Measurements from ENCODE around the gene SALL1.

DNA sequence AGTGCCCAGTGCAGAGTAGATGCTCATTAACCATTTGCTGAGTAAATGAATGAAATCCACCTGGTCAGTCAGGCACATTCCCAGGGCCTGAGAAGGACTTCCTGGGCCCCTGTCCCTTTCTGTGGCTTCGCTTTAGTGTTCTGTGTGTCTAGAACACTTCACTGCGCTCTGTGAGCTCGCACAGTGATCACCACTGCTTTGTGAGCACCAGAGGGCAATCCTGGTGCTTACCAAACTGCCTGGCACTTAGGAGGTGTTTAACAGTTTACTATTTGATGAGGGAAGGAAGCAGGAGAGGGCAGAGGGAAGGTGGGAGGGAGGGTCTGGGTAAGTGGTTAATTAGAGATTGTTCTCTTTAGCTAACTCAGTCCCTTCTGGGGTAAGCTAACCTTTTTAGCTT lies 26.2 kb downstream of the SALL1 start:
- TF ChIP-seq, protein P1, sequence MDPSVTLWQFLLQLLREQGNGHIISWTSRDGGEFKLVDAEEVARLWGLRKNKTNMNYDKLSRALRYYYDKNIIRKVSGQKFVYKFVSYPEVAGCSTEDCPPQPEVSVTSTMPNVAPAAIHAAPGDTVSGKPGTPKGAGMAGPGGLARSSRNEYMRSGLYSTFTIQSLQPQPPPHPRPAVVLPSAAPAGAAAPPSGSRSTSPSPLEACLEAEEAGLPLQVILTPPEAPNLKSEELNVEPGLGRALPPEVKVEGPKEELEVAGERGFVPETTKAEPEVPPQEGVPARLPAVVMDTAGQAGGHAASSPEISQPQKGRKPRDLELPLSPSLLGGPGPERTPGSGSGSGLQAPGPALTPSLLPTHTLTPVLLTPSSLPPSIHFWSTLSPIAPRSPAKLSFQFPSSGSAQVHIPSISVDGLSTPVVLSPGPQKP (IDR thresholded peaks at IDR 0.05; ENCODE audit: borderline replicate concordance, low read depth, low read length): no peak
- TF ChIP-seq, protein P2, sequence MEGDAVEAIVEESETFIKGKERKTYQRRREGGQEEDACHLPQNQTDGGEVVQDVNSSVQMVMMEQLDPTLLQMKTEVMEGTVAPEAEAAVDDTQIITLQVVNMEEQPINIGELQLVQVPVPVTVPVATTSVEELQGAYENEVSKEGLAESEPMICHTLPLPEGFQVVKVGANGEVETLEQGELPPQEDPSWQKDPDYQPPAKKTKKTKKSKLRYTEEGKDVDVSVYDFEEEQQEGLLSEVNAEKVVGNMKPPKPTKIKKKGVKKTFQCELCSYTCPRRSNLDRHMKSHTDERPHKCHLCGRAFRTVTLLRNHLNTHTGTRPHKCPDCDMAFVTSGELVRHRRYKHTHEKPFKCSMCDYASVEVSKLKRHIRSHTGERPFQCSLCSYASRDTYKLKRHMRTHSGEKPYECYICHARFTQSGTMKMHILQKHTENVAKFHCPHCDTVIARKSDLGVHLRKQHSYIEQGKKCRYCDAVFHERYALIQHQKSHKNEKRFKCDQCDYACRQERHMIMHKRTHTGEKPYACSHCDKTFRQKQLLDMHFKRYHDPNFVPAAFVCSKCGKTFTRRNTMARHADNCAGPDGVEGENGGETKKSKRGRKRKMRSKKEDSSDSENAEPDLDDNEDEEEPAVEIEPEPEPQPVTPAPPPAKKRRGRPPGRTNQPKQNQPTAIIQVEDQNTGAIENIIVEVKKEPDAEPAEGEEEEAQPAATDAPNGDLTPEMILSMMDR (conservative IDR thresholded peaks at IDR 0.05; ENCODE audit: low read depth, low read length): no peak
- TF ChIP-seq MAZ (IDR thresholded peaks at IDR 0.05; ENCODE audit: borderline replicate concordance, low read depth, low read length) (no peak), MXI1 (IDR thresholded peaks at IDR 0.05; ENCODE audit: borderline replicate concordance, low read depth, low read length) (no peak), NFE2L2 (IDR thresholded peaks at IDR 0.05; ENCODE audit: low read depth, low read length) (no peak), POLR2A (IDR thresholded peaks at IDR 0.05; ENCODE audit: low read depth, low read length) (no peak), RAD21 (IDR thresholded peaks at IDR 0.05; ENCODE audit: low read length) (no peak), MAFK (IDR thresholded peaks at IDR 0.05; ENCODE audit: low read depth, low read length) (no peak), CHD1 (IDR thresholded peaks at IDR 0.05; ENCODE audit: low read depth, low read length) (no peak), FOS (IDR thresholded peaks at IDR 0.05; ENCODE audit: low read depth, low read length) (no peak), RFX5 (IDR thresholded peaks at IDR 0.05; ENCODE audit: low read depth, low read length) (no peak)
- TF ChIP-seq, protein P3, sequence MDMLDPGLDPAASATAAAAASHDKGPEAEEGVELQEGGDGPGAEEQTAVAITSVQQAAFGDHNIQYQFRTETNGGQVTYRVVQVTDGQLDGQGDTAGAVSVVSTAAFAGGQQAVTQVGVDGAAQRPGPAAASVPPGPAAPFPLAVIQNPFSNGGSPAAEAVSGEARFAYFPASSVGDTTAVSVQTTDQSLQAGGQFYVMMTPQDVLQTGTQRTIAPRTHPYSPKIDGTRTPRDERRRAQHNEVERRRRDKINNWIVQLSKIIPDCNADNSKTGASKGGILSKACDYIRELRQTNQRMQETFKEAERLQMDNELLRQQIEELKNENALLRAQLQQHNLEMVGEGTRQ (IDR thresholded peaks at IDR 0.05; ENCODE audit: low read depth, low read length): no peak
